Choroid plexus epithelial cell (primary cell): Measurements from ENCODE around the gene FAM200A.

ENCODE experiments used
- DNase-seq: peaks from one replicate; pipeline ENCODE4 v3.0.0-alpha.2; 2010; ENCODE audit warnings: low read depth
- H3K4me3 ChIP-seq: 2 replicates; pipeline ENCODE4 v1.5.1; 2011; ENCODE audit warnings: low read depth, mild to moderate bottlenecking, control low read depth, low read length, moderate library complexity
- CTCF ChIP-seq: conservative IDR thresholded peaks from 2 replicates; pipeline ENCODE4 v1.5.1; 2011; ENCODE audit warnings: low read depth, mild to moderate bottlenecking, control low read depth, inconsistent platforms, low read length, moderate library complexity

FAM200A gene

GRCh38 chr7:99562832-99563231 is 10.9 kb upstream of the FAM200A start:
- no peak for TF ChIP-seq CTCF
- H3K4me3 ChIP-seq: no peak overlapping the region
- peak; percentile 99 for DNase-seq

- TF ChIP-seq CTCF: no peak
- no peak overlapping the region for H3K4me3 ChIP-seq
- DNase-seq: no peak
Measured at GRCh38 chr7:99562114-99562784, 10.3 kb upstream of the FAM200A start.

GRCh38 chr7:99561737-99562051 is 9.8 kb upstream of the FAM200A start:
- DNase-seq: no peak
- H3K4me3 ChIP-seq: no peak overlapping the region
- TF ChIP-seq CTCF: no peak

- DNase-seq: no peak
- no peak overlapping the region for H3K4me3 ChIP-seq
- TF ChIP-seq CTCF: no peak
Measured at GRCh38 chr7:99560834-99561736, 9.2 kb upstream of the FAM200A start.

GRCh38 chr7:99559175-99559915 is 7.4 kb upstream of the FAM200A start:
- peak; percentile 46 for DNase-seq
- peak overlapping the region; percentile 93 for H3K4me3 ChIP-seq
- TF ChIP-seq CTCF: no peak

GRCh38 chr7:99558306-99559174 is 6.6 kb upstream of the FAM200A start, which contains the start of gene ZNF655:
Gene ZNF655 (plus strand): TSS chr7:99558642. CDS start chr7:99560560, 1,918 bp downstream.
- no peak for TF ChIP-seq CTCF
- H3K4me3 ChIP-seq: peak within 1 kb of the TSS; percentile 93
- peak; percentile 90 for DNase-seq
